ENCODE measurements around the gene CPNE1.

DNA sequence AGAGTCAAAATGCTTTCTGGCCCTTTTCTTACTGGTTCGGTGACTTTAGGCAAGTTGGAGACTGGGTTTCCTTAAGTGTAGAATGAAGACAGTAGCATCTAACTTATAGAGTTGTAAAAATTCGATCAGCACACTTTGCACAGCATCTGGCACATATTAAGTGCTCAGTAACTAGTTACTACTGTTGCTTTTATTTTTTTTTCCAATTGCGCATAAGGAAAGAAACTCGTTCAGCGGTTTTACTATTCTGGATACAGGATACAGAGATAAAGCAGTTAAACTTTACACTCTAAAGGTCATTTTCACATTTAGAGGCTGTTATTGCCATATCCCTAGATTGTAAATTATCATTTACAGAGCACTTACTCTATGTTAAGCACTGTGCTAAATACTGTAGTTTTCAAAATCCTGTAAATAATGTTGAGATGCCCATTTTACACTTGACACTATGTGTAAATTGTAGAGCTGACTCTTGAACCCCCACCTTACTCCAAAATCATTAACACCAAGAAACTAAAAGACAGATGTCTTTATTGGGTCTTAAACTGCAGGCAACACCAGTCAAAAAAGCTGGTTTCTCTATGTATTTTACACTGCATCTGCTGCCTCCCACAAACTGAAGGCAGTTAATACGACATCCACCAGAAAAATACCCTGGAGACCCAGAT is 35.4 kb upstream of the CPNE1 start:
- no peak for TF ChIP-seq EZH2 (IDR thresholded peaks at IDR 0.05; ENCODE audit: insufficient read depth, poor library complexity, severe bottlenecking)
- no peak for TF ChIP-seq EZH2phosphoT487 (IDR thresholded peaks at IDR 0.05; ENCODE audit: insufficient read depth, low read depth)
